ENCODE results near the gene CDK2. TPM values are rescaled to one million over a fixed set of nuclear protein-coding genes. Genes with fewer than 3 reads are reported as not detected.

The CDK2 gene
- polyA plus RNA-seq, 2 of the 4 experiments (the other 2 are of a cell fraction): 51.0 to 53.8 TPM

GRCh38 chr12:55927588-55928502 is 38.8 kb upstream of the CDK2 start, which contains the start of gene PYM1 (continued):
- TF ChIP-seq MAZ (IDR thresholded peaks at IDR 0.05; ENCODE audit: borderline replicate concordance, low read depth, low read length) (no peak), POLR2A (IDR thresholded peaks at IDR 0.05; ENCODE audit: low read length) (peak; percentile 55), PHF8 (IDR thresholded peaks at IDR 0.05; ENCODE audit: borderline replicate concordance, low read depth) (peak; percentile 47; the same call in 1 of the 2 replicates), RFX5 (IDR thresholded peaks at IDR 0.05) (no peak)

GRCh38 chr12:55929306-55929791 is 37.3 kb upstream of the CDK2 start:
- 83% methylated on average over 8 of the region's 8 CpGs for WGBS (ENCODE audit: missing lambda C conversion rate)
- H3K4me3 ChIP-seq: no peak overlapping the region
- peaks cover 50% of the 10 kb centered on the region for H3K4me1 ChIP-seq
- ChIA-PET POLR2A (no interaction called here), CTCF (interaction anchor here (1.3 to 7.7 kb wide), 3 partner anchors 8 to 57 kb away, joined by 3 to 84 read pairs (median 48); no protein-coding TSS in a partner anchor)
- DNase-seq (ENCODE audit: low read depth in 1 of 2, low spot score in 1 of 2): no peak
- TF ChIP-seq MAX (IDR thresholded peaks at IDR 0.05) (no peak), EHMT2 (IDR thresholded peaks at IDR 0.05; ENCODE audit: low read depth) (no peak), FOSL2 (IDR thresholded peaks at IDR 0.05) (no peak), FOSL2 (CRISPR knock-in tag; IDR thresholded peaks at IDR 0.05) (no peak), POLR2AphosphoS2 (conservative IDR thresholded peaks at IDR 0.05; ENCODE audit: low read length) (no peak), ZC3H11A (IDR thresholded peaks at IDR 0.05) (no peak), HOXA7 (CRISPR knock-in tag; IDR thresholded peaks at IDR 0.05) (no peak), ATOH8 (CRISPR knock-in tag; IDR thresholded peaks at IDR 0.05; ENCODE audit: low read depth) (no peak), HES2 (IDR thresholded peaks at IDR 0.05) (no peak), HMGXB4 (CRISPR knock-in tag; IDR thresholded peaks at IDR 0.05; ENCODE audit: borderline replicate concordance) (no peak), FOXS1 (CRISPR knock-in tag; IDR thresholded peaks at IDR 0.05) (no peak), EP300 (IDR thresholded peaks at IDR 0.05) (no peak), CHD4 (IDR thresholded peaks at IDR 0.05; ENCODE audit: borderline replicate concordance) (no peak), E2F6 (IDR thresholded peaks at IDR 0.05; ENCODE audit: borderline replicate concordance, low read depth) (no peak), JUN (IDR thresholded peaks at IDR 0.05) (no peak), HEYL (CRISPR knock-in tag; IDR thresholded peaks at IDR 0.05) (no peak), PHF8 (IDR thresholded peaks at IDR 0.05; ENCODE audit: borderline replicate concordance, low read depth) (no peak)
- H3K4me2 ChIP-seq: no peak overlapping the region
- no peak for ATAC-seq
- 0 out of 6 replicates have a peak overlapping the region, but pooled peaks of 1 of the 2 experiments have one; percentile 6 for H3K27ac ChIP-seq
- no peaks in the 10 kb centered on the region for H3K9me3 ChIP-seq
- no peak for FAIRE-seq

Data from A549 (cell line).